ENCODE results near the gene MSI2.

- no peak for TF ChIP-seq CTCF (IDR thresholded peaks at IDR 0.05)
- no peak for TF ChIP-seq POLR2A (IDR thresholded peaks at IDR 0.05)
These were observed 322.9 kb downstream of the MSI2 start for GRCh38 chr17:57579245-57579644.
